Esophagus squamous epithelium (tissue), 5 donors: Measurements from ENCODE around the gene HSPA9. TPM values are rescaled to one million over a fixed set of nuclear protein-coding genes. Genes with fewer than 3 reads are reported as not detected.

Source experiments
- DNase-seq: peaks from one replicate; lab custom pipeline; 2025; lab: John Stamatoyannopoulos, UW
- H3K27ac ChIP-seq, 4 donors: fragments of 200-600 bp; sonication (generic); one replicate each; pipeline ENCODE4 v1.5.1; 2016 to 2019; ENCODE audit warnings: mild to moderate bottlenecking in 1 of 4
- H3K27me3 ChIP-seq, 4 donors: fragments of 200-600 bp; sonication (generic); 1 replicate in 3 of 4; 2 replicates in 1 of 4; pipeline versions ENCODE4 v1.5.1 to v1.6.0; 2017 to 2021; ENCODE audit warnings: antibody characterized with exemption in 1 of 4
- H3K36me3 ChIP-seq, 3 donors: fragments of 200-600 bp; sonication (generic); one replicate each; pipeline ENCODE4 v1.5.1; 2016 to 2019
- H3K4me1 ChIP-seq, 3 donors: fragments of 200-600 bp; sonication (generic); one replicate each; pipeline ENCODE4 v1.5.1; 2017 to 2019
- H3K4me3 ChIP-seq, 4 donors: fragments of 200-600 bp; sonication (generic); 1 replicate in 3 of 4; 2 replicates in 1 of 4; pipeline ENCODE4 v1.5.1; 2016 to 2019; ENCODE audit warnings: mild to moderate bottlenecking in 2 of 4, moderate library complexity in 1 of 4
- H3K9me3 ChIP-seq, 3 donors: fragments of 200-600 bp; sonication (generic); one replicate each; pipeline ENCODE4 v1.5.1; 2016 to 2019
- CTCF ChIP-seq, 6 experiments: fragments of 450-650 bp in 4 of 6; fragments of 200-600 bp in 2 of 6; sonication (generic) in 2 of 6; IDR thresholded peaks; one replicate each; pipeline ENCODE4 v1.5.1; 2016 to 2019; ENCODE audit warnings: antibody characterized with exemption in 6 of 6, mild to moderate bottlenecking in 4 of 6, moderate library complexity in 4 of 6
- POLR2A ChIP-seq, 4 donors: fragments of 450-650 bp; IDR thresholded peaks; one replicate each; pipeline ENCODE4 v1.6.1; 2017; ENCODE audit warnings: antibody characterized with exemption in 4 of 4, mild to moderate bottlenecking in 4 of 4, moderate library complexity in 3 of 4
- WGBS, 2 donors: methylation state at CpG; one replicate each; pipeline ENCODE4 v1.1.5; 2018; 5-methylcytosine and 5-hydroxymethylcytosine counted together
- intact Hi-C: fragments of 100-400 bp; cut with DNase I; formaldehyde crosslinking; loops from one replicate; pipeline ENCODE4 v1.15.0; 2022
- total RNA-seq, 4 donors: library from RNA; depleted of rRNA; stranded (reverse); fragments of >200 nt; gene quantifications; one replicate each; pipeline ENCODE4 v1.1.0, GENCODE V29; 2016
- donor health status: DM: yes; HTN: yes; CAD: no.

The HSPA9 gene
- 100 to 1,000 TPM; 185 to 354 (median 279) TPM for total RNA-seq

- 0% methylated on average over 16 to 32 of the region's 73 CpGs for WGBS, 2 donors
- peak within 1 kb of the TSS; percentile 96 to 99 (median 98) for H3K27ac ChIP-seq
- peaks cover 6 to 56% (median 24%) of the 10 kb centered on the region in 3 donors for H3K4me1 ChIP-seq
- H3K4me3 ChIP-seq = peak within 1 kb of the TSS; percentile 78 to 99 (median 88)
- intact Hi-C loops = no loop called here
- H3K9me3 ChIP-seq = no peaks in the 10 kb centered on the region
- H3K36me3 ChIP-seq = peaks cover 0 to 33% (median 22%) of the 10 kb centered on the region in 3 donors
- TF ChIP-seq POLR2A (IDR thresholded peaks at IDR 0.05) (peak in 3 of 4 donors; percentile 53 to 90 (median 81)), CTCF (IDR thresholded peaks at IDR 0.05) (peak in 4 of 6 experiments; percentile 5 to 48 (median 38))
- peak; percentile 93 for DNase-seq
- no peaks in the 10 kb centered on the region for H3K27me3 ChIP-seq
These were observed at the start of gene HSPA9 for GRCh38 chr5:138575194-138576015. Gene HSPA9, minus strand, starts transcription at chr5:138575401. Its CDS starts 83 bp downstream, at chr5:138575318.

- no peaks in the 10 kb centered on the region for H3K9me3 ChIP-seq
- 52 to 54% methylated on average over 4 of the region's 4 CpGs for WGBS, 2 donors
- intact Hi-C loops = no loop called here
- no peak overlapping the region for H3K4me3 ChIP-seq
- no peaks in the 10 kb centered on the region for H3K36me3 ChIP-seq
- peaks cover 0 to 30% (median 0%) of the 10 kb centered on the region in 3 donors for H3K4me1 ChIP-seq
- DNase-seq = no peak
- no peaks in the 10 kb centered on the region for H3K27me3 ChIP-seq
- no peak overlapping the region for H3K27ac ChIP-seq
- TF ChIP-seq CTCF (IDR thresholded peaks at IDR 0.05) (no peak), POLR2A (IDR thresholded peaks at IDR 0.05) (no peak)
These were observed 47.9 kb upstream of the HSPA9 start for GRCh38 chr5:138623053-138623452.

- no peak for TF ChIP-seq POLR2A (IDR thresholded peaks at IDR 0.05)
- no peak for TF ChIP-seq CTCF (IDR thresholded peaks at IDR 0.05)
- H3K9me3 ChIP-seq = no peaks in the 10 kb centered on the region
- no peaks in the 10 kb centered on the region for H3K36me3 ChIP-seq
- DNase-seq = no peak
- H3K4me1 ChIP-seq = peaks cover 0 to 23% (median 0%) of the 10 kb centered on the region in 3 donors
- WGBS, 2 donors = 84 to 89% methylated on average over 4 of the region's 4 CpGs
- no peak overlapping the region for H3K27ac ChIP-seq
- intact Hi-C loops = no loop called here
- H3K4me3 ChIP-seq = no peak overlapping the region
- no peaks in the 10 kb centered on the region for H3K27me3 ChIP-seq
These were observed 46.9 kb upstream of the HSPA9 start for GRCh38 chr5:138622051-138622450.

- H3K4me1 ChIP-seq = peaks cover 3 to 36% (median 3%) of the 10 kb centered on the region in 3 donors
- intact Hi-C loops = no loop called here
- WGBS, 2 donors = 57 to 59% methylated on average over 4 of the region's 4 CpGs
- no peak overlapping the region for H3K27ac ChIP-seq
- H3K4me3 ChIP-seq = no peak overlapping the region
- H3K36me3 ChIP-seq = no peaks in the 10 kb centered on the region
- H3K9me3 ChIP-seq = no peaks in the 10 kb centered on the region
- no peaks in the 10 kb centered on the region for H3K27me3 ChIP-seq
- no peak for DNase-seq
- no peak for TF ChIP-seq POLR2A (IDR thresholded peaks at IDR 0.05)
- TF ChIP-seq CTCF (IDR thresholded peaks at IDR 0.05) = no peak
These were observed 45.5 kb upstream of the HSPA9 start for GRCh38 chr5:138620663-138621224.

GRCh38 chr5:138616508-138616907, 41.3 kb upstream of the HSPA9 start:
- intact Hi-C loops = no loop called here
- no peak for DNase-seq
- TF ChIP-seq POLR2A (IDR thresholded peaks at IDR 0.05) (no peak), CTCF (IDR thresholded peaks at IDR 0.05) (no peak)
- H3K27ac ChIP-seq = peak overlapping the region in 3 of 4 donors; percentile 63 to 65 (median 64)
- WGBS, 2 donors = 25 to 63% methylated on average over 5 of the region's 5 CpGs
- H3K27me3 ChIP-seq = no peaks in the 10 kb centered on the region
- peaks cover 7 to 53% (median 8%) of the 10 kb centered on the region in 3 donors for H3K4me1 ChIP-seq
- no peak overlapping the region for H3K4me3 ChIP-seq
- H3K36me3 ChIP-seq = no peaks in the 10 kb centered on the region
- H3K9me3 ChIP-seq = no peaks in the 10 kb centered on the region
